HL-60/S4 (cell line): ENCODE data around the gene PDE1C.
"Not testable (repeated sequence)": the region's sequence is repeated elsewhere in the genome, so short reads cannot be mapped to it uniquely, and the experiment has no call there.

Source experiments
- in situ Hi-C: fragments of 300-500 bp; cut with MboI; formaldehyde crosslinking; loops from 2 replicates; pipeline ENCODE4 v1.14.3; 2022; ENCODE audit warnings: low sequenced_read_pairs

Gene PDE1C

DNA sequence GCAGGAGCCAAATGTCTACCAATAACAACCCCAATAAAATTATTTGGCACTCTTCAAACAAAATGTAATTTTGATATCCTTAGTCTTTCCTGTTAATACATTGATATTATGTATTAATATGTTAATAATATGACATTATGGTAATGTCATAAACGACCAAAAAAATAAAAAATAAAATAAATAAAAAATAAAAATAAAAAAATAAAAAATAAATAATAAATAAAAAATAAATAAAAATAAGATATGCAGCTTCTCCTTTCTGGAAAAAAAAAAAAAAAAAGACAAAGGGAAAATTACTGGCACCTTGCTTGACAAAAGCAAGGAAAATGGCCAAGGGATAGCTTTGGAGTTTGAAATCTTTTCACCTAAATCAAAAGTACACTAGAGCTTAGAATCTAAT, 214.7 kb downstream of the PDE1C start:
- in situ Hi-C loops, result no loop called here

DNA sequence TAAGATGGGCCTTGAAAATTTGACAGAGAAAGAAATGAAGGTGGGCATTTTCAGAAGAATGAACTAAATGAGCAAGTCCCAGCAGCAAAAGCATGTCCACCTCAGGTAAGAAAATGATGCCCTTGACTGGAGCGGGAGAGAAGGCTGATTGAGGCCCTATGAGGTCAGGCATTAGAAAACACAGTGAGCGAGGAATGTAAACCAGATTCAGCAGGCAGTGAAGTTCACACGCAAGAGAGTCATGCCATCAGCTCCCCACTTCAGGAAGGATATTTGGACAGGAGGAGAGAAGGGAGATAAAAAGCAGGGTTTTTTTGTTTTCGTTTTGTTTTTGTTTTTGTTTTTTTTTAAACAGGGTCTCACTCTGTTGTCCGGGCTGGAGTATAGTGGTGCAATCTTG, 216.8 kb downstream of the PDE1C start:
- in situ Hi-C loops, result no loop called here

DNA sequence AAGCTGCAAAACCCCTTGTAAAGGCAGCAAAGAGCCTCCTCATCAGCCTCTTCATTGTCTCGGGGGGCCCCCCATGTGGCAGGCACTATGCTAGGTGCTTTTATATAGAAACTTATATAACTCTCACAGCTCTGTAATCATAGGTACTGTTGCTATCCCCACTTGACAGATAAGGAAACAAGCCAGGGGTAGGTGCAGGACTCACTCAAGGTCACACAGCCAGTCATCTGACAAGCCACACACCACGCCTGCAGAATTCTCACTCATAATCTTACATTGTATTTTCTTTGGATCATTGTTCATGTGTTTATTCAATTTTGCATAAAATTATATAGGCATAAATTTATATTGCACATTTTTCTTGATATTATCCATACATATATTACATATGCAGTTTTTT, 217.7 kb downstream of the PDE1C start:
- in situ Hi-C loops, result no loop called here

DNA sequence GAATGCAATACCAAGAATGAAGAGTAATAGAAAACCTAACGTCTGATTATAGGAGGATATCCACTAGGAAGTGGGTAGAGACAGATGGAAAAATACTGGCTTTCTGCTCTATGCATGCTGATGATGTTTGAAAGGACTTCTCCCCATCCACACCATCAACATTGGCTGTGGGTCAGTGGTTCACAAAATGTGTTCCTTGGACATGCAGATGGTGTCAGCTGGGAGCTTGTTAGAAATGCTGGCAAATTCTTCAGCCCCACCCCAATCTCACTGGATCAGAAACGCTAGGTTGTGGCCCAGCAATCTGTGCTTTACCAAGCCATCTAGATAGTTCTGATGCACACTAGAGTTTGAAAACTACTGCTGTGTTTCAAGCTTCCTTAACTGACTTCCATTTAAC, 219.1 kb downstream of the PDE1C start:
- in situ Hi-C loops, result no loop called here

DNA sequence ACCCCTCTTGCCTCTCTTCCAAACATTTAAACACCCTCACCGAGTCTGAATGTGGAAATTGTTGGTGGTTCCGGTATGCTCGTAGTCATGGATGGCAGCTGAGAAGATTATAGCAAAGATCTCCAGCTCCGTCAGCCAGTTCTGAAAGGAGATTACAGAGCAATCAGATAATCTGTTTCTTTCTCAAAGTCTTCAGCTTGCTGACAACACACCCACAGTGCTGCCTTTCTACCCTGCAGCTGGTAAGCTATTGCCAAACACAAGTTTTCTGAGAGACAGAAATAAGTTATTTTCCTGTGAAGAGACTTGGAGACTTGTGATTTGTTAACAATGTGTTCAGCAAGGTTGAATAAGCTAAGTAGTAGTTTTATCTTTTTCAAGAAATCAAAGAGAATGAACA, 219.6 kb downstream of the PDE1C start:
- in situ Hi-C loops, result no loop called here

DNA sequence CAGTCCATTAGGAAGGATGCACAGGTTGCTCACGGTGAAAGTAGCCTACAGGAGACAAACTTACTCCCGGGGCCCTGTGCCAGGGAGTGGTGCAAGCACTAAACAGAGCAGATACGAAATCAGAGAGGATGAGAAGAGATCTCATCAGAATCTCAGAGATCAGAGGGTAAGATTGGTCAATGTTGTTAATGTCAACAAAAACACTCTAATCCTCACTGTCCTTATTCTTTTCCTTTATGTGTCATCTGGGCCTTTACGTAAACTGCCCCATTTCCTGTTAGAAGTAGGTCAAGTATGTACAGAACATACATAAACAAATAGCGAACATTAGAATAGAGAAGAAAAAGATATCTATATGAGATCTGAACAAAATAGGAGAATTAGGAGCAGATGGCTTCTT, 220.1 kb downstream of the PDE1C start:
- in situ Hi-C loops, result no loop called here

DNA sequence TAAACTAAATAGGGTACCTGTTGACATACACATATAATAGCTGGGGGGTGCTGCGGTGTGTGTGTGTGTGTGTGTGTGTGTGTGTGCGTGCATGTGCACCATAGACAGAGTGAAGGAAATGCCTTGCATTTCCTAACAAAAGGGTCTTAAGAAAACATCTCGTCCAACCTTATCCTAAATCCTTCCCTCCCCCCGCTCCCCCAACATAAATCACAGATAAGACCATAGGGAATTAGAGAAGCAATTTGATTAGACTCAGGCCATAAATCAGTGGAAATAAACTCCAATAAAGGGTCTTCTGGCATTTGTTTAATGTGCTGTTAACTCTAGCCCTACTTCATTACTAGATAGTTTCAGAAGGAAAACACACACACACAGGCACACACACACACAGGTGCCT, 234.7 kb downstream of the PDE1C start:
- in situ Hi-C loops, result no loop called here

DNA sequence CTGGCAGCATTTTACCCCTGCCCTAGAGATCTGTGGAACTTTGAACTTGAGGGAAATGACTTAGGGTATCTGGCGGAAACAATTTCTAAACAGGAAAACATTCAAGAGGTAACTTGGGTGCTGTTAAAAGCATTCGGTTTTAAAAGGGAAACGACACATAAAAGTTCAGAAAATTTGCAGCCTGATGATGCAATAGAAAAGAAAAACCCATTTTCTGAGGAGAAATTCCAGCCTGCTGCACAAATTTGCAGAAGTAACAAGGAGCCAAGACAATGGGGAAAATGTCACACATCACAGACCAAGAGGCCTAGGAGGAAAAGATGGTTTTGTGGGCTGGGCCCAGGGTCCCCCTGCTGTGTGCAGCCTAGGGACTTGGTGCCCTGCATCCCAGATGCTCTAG, 236.6 kb downstream of the PDE1C start:
- in situ Hi-C loops, result not testable (repeated sequence)

DNA sequence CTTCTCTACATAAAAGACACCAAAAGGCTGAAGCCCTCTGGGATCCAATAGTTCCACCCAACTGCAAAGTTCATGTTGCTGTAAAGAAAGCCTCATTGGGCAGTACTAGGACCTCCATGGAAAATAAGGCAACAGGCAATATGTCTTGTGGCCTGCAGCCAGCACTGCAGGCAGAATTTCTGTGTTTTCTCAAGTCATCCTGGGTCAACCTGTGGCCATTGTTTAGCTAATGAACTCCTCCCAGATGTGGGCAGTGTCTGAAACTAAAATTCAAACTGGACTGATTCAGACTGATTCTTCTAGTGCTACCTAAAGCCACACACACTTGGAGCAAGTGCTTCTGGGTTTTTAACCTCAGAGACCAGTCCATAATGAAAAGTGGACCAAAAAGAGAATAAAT, 241.7 kb downstream of the PDE1C start:
- in situ Hi-C loops, result no loop called here

DNA sequence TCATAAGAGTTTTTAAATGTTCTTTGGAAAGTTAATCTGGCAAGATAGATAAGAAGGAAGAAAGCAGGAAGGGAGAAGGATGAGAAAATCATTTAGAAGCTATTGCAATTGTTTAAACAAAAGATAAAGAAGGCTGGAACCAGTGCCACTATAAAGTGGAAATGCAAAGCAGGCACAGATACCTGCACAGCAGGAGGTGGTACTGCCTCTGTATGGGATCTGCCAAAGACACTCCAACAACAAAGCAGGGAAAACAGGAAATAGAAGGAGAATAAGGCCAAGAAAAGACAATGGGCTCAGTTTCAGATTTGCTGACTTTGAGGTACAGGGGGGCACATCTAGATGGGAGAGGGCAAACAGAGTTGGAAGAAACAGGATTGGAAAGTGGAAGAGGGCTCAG, 244.6 kb downstream of the PDE1C start:
- in situ Hi-C loops, result no loop called here

DNA sequence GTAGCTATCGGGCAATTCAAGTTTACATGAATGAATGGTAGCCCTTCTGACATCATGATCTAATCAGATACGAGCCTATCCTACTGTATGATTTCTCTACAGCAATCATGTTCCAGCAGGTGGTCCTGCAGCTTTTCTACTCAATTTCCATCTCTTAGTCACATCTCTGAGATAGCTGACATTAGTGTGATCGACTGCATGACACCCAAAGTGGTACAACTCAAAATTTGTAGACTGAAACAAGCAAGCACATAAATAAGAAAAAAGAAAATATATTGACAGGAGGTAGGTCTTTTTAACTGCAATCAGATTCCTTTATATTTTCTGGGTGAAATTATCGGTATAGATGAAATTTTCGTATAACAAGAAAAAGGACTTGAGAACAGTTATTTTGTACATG, 251.2 kb downstream of the PDE1C start:
- in situ Hi-C loops, result no loop called here

DNA sequence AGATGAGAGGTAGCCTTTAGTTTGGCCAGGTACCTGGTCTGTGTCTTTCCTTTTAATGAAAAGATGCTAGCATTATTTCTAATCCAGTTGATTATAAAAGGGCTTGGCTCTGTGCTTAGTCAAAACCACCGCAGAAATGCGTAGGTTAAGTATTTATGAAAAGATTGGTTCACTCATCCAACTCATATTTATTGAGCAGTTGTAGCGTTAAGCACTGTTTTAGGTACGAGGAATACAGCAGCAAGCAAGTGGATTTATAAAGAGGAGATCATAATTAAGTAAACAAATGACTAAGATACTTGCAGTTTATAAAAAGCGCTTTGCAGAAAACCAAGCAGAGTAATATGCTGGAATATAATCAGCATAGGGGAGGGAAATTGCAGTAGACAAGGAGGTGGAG, 253.4 kb downstream of the PDE1C start:
- in situ Hi-C loops, result no loop called here

DNA sequence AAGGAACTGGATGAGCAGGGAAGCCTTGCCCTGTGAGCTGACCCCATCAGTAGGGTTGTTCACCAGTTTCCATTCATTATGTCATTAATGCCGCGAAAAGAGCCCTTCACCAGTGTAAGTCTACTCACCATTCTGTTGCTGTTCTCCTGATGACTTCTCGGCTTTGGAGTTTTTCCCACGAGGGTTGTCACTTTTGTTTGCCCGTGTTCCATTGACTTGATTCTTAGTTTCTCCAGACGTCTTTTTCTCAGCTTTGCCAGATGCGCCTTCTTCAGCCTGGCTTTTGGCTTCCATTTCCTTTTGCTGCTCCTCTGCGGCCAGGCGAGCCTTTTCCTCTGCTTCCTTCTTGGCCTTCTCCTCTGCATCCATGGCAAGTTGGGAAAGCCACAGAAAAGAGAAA, 254.4 kb downstream of the PDE1C start:
- in situ Hi-C loops, result no loop called here

DNA sequence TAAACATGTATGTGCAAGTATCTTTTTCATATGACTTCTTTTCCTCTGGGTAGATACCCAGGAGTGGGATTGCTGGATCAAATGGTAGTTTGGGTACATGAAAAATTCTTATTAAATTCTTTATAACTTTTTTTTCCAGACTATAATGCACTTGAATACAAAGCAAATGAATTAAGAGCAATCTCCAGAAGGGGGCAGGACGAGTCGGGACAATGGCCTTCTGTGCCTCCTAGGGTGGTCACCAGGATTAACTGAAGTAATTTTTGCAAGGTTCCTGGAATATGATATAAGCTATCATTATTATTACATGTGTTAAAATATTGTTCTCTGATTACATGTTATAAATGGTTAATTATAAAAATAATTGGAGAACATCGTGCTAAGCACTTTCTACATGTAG, 256.0 kb downstream of the PDE1C start:
- in situ Hi-C loops, result no loop called here

DNA sequence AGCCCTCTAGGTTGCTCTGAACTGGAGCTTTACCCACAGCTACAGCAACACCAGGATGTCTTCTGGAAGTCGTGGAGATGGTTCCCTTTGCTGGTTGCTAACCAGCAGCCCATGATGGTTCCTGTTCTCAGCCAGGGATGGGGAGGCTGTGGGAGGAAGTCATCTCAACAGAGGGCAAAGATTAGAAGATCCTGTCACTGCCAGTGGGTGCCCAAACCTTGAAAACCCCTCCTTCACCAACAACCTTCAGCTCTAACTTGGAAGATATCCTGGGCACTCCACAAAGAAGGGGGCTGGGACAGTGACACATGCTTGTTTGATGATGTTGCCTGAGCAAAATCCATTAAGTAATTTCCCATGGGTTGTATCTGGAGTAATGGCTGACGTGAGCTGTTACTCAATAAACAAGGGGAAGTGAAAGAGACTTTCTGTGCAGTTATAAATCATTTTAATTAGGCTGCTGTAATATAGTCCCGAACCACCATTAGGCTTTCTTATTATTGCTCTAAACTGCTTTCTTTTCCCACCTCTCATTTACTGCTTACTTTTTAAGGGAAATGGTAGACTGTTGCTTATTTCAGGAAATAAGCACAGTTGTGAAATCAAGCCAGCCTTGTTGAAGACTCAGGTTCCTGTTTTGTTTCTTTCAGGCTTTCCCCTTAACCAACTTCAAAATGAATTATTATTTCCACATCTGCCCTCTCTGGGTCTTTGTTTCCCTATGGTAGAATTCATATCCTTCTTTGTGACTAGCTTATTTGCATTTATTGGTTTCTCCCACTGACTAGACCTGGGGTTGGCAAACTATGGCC, 258.4 kb downstream of the PDE1C start:
- in situ Hi-C loops, result no loop called here

DNA sequence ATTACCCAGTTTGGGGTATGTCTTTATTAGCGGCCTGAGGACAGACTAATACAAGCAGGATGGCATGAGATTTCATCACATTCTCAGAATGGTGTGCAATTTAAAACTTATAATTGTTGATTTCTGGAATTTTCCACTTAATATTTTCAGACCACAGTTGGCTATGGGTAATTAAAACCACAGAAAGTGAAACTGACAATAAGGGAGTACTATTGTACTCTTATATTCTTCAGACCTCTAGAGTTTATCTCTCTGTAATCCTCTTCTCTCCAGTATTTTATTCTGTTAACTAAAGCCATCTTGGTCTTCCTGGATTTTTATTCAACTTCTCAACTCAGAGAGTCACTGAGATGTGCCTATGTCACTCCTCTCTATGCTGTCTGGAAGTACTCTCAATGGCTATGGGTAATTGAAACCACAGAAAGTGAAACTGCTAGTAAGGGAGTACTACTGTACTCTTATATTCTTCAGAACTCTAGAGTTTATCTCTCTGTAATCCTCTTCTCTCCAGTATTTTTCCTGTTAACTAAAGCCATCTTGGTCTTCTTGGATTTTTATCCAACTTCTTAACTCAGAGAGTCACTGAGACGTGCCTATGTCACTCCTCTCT, 264.9 kb downstream of the PDE1C start:
- in situ Hi-C loops, result no loop called here

DNA sequence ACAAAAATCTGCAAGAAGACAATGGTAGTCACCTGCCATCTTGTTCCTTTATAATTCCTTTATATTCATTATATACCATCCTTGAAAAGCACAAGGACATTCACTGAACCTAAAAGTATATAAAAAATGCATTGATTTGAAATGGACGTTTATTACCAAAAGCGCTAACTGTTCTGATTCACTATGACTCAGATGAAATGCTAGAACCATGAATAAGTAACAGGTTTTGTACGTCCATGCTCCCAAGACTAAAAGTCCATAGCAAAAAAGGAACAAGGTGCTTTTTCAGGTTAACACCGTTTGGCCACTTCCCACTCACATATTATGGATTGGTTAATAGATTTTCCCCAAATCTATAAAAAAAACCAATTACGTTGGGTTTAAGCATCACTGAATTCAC, 273.8 kb downstream of the PDE1C start:
- in situ Hi-C loops, result no loop called here

DNA sequence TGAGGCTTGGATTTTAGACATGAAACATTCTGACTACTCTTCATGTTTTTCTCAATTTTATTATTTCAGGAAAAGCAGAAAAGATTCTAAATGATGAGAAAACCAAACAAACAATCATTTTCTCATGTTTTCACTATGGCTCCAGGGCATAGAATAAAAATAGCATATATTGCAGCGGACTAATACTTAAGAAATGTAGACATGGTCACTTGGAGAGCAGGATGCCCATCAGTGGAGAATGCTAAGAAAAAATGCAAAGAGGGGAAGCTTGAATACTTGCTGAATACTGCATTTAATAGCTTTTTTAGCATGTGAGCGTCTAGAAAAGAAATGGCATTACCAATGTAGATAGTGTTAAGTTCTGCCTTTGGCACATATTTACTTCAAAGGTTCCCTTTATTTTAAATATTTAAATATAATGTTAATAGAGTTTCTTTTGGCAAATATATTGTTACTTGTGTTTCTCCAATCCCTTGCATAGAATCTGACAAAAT, 275.3 kb downstream of the PDE1C start:
- in situ Hi-C loops, result no loop called here

DNA sequence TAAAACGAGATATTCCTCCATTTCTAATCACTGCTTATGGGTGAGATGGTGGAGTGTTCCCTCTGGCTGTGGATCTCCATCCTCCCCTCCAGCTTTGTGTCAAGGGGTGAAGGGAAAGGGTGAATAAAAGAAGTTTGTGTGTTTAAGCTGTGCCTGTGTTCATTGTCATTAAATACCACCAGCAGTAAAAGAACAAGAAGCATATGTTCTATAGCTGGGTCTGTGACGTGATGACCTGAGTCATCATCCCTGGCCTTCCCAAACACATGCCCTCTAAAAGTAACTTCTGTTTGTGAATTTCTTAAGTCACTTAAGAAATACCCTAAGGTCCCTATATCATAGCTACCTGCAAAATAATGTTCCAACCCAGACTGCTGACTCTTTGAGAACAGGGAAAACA, 278.3 kb downstream of the PDE1C start:
- in situ Hi-C loops, result no loop called here

DNA sequence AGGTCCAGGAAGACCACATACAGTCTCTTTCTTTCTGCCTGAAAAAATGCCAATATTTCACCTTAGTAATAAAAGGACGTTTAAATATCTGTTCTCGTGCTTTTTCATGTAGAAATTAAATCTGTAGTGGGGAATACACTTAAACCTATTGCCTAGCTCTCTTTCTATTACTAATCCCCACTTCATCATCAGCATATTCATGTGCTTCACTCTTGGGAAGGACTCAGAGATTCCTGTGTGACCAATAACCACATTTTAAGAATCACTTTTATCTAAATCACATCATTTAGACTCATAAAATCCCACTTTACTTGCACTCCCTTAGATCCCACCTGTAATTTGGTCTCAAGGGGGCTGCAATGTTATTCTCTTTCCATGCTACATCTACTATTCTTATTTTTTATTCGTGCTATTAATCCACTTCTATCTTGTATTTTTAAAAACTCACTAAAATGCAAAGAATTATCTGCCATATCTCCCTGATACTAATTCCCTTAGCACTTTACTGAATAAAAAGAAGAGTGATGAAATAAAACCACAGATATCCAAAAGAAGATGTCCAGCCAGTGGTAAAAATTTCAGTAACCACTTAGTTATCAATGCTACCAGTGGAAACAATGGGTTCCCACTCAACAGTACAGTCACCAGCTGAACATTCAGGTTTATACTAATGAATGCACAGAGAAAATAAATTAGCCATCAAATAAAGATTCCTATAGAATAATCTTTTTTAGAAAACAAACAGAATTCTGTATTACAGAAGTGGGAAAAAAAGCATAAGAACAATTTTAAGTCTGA, 281.1 kb downstream of the PDE1C start:
- in situ Hi-C loops, result no loop called here

DNA sequence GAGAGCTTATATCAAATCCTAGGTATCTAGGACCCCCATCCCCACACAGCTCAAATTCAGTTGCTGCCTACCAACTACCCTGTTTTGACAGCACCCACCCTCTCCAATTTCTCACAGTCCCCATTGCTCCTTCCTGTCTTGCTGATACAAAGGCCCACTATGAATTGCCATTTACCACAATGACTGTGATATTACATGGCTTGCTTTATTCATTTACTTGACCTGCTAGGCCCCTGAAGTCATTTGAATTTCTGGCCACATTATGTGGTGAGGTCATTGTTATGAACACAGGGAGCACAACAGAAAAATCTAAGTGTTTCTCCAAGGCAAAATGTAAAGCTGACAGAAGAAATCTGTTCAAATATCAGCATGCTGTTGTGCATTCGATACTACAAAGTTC, 281.8 kb downstream of the PDE1C start:
- in situ Hi-C loops, result no loop called here

DNA sequence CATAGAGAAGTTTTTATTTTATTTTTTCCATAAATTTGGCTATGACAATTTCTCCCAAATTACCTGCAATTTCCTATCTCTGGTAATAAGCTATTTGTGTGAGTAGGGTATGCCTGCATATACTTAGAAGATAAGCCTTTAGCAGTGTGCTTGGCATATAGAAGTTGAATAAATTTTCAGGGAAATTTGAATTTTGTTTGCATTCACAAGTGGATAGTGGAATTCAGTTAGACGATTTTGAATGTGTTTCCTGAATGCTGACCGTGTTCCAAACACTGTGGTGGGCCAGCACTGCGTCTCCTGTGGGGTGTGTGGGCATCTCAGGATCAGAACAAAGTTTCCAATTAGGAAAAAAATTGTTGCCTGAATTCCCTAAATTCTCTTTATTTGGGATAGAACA, 283.9 kb downstream of the PDE1C start:
- in situ Hi-C loops, result no loop called here
